HEK293T (cell line): ENCODE measurements around the gene DLG1.

Experiments
- ARNT ChIP-seq: fragments of 450-650 bp; IDR thresholded peaks from 2 replicates; pipeline ENCODE4 v1.6.1; 2017; ENCODE audit warnings: mild to moderate bottlenecking
- BHLHE40 ChIP-seq: fragments of 450-650 bp; IDR thresholded peaks from 2 replicates; pipeline ENCODE4 v1.6.1; 2016; ENCODE audit warnings: mild to moderate bottlenecking, moderate library complexity, borderline replicate concordance
- NFRKB ChIP-seq: fragments of 450-650 bp; IDR thresholded peaks from 2 replicates; pipeline ENCODE4 v1.6.1; 2016; ENCODE audit warnings: mild to moderate bottlenecking, moderate library complexity
- SP1 ChIP-seq: fragments of 450-650 bp; IDR thresholded peaks from 2 replicates; pipeline ENCODE4 v1.6.1; 2017
- ZNF384 ChIP-seq: fragments of 450-650 bp; IDR thresholded peaks from 2 replicates; pipeline ENCODE4 v1.6.1; 2016

GRCh38 chr3:197292648-197293047, 5.8 kb downstream of the DLG1 start:
- TF ChIP-seq SP1, result no peak
- no peak for TF ChIP-seq ZNF384
- TF ChIP-seq ARNT, result no peak
- no peak for TF ChIP-seq NFRKB
- no peak for TF ChIP-seq BHLHE40
